ENCODE results near the gene CLSTN2.

DNA sequence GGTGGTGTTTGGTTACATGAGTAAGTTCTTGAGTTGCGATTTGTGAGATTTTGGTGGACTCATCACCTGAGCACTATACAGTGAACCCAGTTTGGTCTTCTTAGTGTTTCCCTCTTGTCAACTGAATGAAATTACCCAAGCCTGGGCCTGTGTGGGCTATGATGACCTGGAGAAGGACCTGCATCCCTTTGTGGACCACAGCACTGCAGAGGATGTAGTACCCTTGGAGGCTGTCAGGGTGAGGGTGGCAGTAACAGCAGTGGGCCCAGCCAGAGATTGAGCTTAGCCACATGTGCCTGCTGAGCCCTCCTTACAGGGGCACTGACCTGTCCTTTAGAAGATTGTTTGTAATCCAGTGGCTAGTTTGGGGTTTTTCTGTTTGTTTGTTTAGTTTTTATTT is 492.8 kb downstream of the CLSTN2 start:
- TF ChIP-seq CTCF (IDR thresholded peaks at IDR 0.05) (no peak), EP300 (IDR thresholded peaks at IDR 0.05) (no peak), POLR2A (IDR thresholded peaks at IDR 0.05) (no peak)
